K562 treated with DMSO at 1 percent for 48 hours (cell line): ENCODE data around the gene ALG13. TPM values are rescaled to one million over a fixed set of nuclear protein-coding genes. Genes with fewer than 3 reads are reported as not detected.

Experiments used
- total RNA-seq: library from RNA; unstranded; fragments of 300-600 nt; gene quantifications from 2 replicates; pipeline ENCODE4 v1.2.3, GENCODE V29; 2022; ENCODE audit warnings: low replicate concordance; ENCODE audit errors: extremely low read depth

Gene ALG13
- not detected in 2 replicates for total RNA-seq

GRCh38 chrX:111680988-111681779 lies at the start of gene ALG13:
Gene ALG13 (plus strand): TSS chrX:111681170. CDS start chrX:111681219, 49 bp downstream.

Other genes with a start within 250 kb of the ALG13 start
- not detected in 2 replicates for gene SERTM2, start 169.5 kb upstream of the ALG13 start, total RNA-seq
- gene TRPC5OS, start 195.0 kb downstream of the ALG13 start, total RNA-seq, result not detected in 2 replicates